ENCODE data around the gene CTCFL. TPM values are rescaled to one million over a fixed set of nuclear protein-coding genes. Genes with fewer than 3 reads are reported as not detected.

Gene CTCFL
- total RNA-seq, 1 donor from 2014 or later, result not detected

- peaks cover 2% of the 10 kb centered on the region for H3K27me3 Mint-ChIP-seq (ENCODE audit: insufficient read depth, low read depth)
- no peak for DNase-seq (ENCODE audit: low spot score)
- H3K36me3 Mint-ChIP-seq, result no peaks in the 10 kb centered on the region
- no peaks in the 10 kb centered on the region for H3K79me2 ChIP-seq (ENCODE audit: low read depth)
- H3K9ac ChIP-seq, result no peak overlapping the region
- H3K4me3 Mint-ChIP-seq, result no peak overlapping the region
- no peaks in the 10 kb centered on the region for H3K27me3 ChIP-seq
- H2AFZ ChIP-seq (replicated peaks), result no peak overlapping the region
- no peak overlapping the region for H3K4me3 ChIP-seq
- peaks cover 16% of the 10 kb centered on the region for H3K4me1 ChIP-seq
- peaks cover 14% of the 10 kb centered on the region for H3F3A ChIP-seq (ENCODE audit: low read depth)
- peaks cover 19% of the 10 kb centered on the region for H3K4me1 Mint-ChIP-seq
- no peaks in the 10 kb centered on the region for H3K9me3 ChIP-seq (ENCODE audit: low read depth)
- H4K20me1 ChIP-seq (ENCODE audit: low read depth), result no peaks in the 10 kb centered on the region
- H3K27ac Mint-ChIP-seq, result peak overlapping the region; percentile 9
- H3K4me2 ChIP-seq, result no peak overlapping the region
- no peaks in the 10 kb centered on the region for H3K9me3 Mint-ChIP-seq
- TF ChIP-seq CTCF (IDR thresholded peaks at IDR 0.05) (no peak), EZH2phosphoT487 (IDR thresholded peaks at IDR 0.05) (no peak), EZH2 (IDR thresholded peaks at IDR 0.05) (no peak)
- H3K36me3 ChIP-seq, result no peaks in the 10 kb centered on the region
- H3K27ac ChIP-seq, result no peak overlapping the region
Observed at GRCh38 chr20:57522380-57523140, 2.4 kb downstream of the CTCFL start.

- H3K4me2 ChIP-seq, result no peak overlapping the region
- no peaks in the 10 kb centered on the region for H4K20me1 ChIP-seq (ENCODE audit: low read depth)
- H3K9ac ChIP-seq, result no peak overlapping the region
- no peaks in the 10 kb centered on the region for H3K27me3 ChIP-seq
- peaks cover 15% of the 10 kb centered on the region for H3K4me1 ChIP-seq
- Mint-ChIP-seq H3K36me3 (no peaks in the 10 kb centered on the region), H3K4me1 (peaks cover 17% of the 10 kb centered on the region), H3K9me3 (no peaks in the 10 kb centered on the region), H3K4me3 (no peak overlapping the region), H3K27me3 (ENCODE audit: insufficient read depth, low read depth) (peaks cover 6% of the 10 kb centered on the region), H3K27ac (no peak overlapping the region)
- no peak overlapping the region for H3K27ac ChIP-seq
- TF ChIP-seq EZH2 (IDR thresholded peaks at IDR 0.05) (no peak), CTCF (IDR thresholded peaks at IDR 0.05) (no peak), EZH2phosphoT487 (IDR thresholded peaks at IDR 0.05) (no peak)
- no peak overlapping the region for H2AFZ ChIP-seq (replicated peaks)
- H3K9me3 ChIP-seq (ENCODE audit: low read depth), result no peaks in the 10 kb centered on the region
- H3F3A ChIP-seq (ENCODE audit: low read depth), result peaks cover 8% of the 10 kb centered on the region
- H3K36me3 ChIP-seq, result no peaks in the 10 kb centered on the region
- no peak overlapping the region for H3K4me3 ChIP-seq
- no peaks in the 10 kb centered on the region for H3K79me2 ChIP-seq (ENCODE audit: low read depth)
- DNase-seq (ENCODE audit: low spot score), result no peak
Observed at GRCh38 chr20:57517904-57518303, 7.0 kb downstream of the CTCFL start.

GRCh38 chr20:57514273-57514751, 10.6 kb downstream of the CTCFL start:
- Histone ChIP-seq H3K27me3 (no peaks in the 10 kb centered on the region), H3K9me3 (ENCODE audit: low read depth) (no peaks in the 10 kb centered on the region), H4K20me1 (ENCODE audit: low read depth) (no peaks in the 10 kb centered on the region), H3K27ac (no peak overlapping the region), H2AFZ (replicated peaks) (peak overlapping the region; percentile 94), H3K79me2 (ENCODE audit: low read depth) (no peaks in the 10 kb centered on the region), H3K36me3 (no peaks in the 10 kb centered on the region), H3K4me2 (no peak overlapping the region), H3K4me3 (no peak overlapping the region), H3K9ac (no peak overlapping the region), H3K4me1 (peaks cover 17% of the 10 kb centered on the region), H3F3A (ENCODE audit: low read depth) (peaks cover 19% of the 10 kb centered on the region)
- no peaks in the 10 kb centered on the region for H3K36me3 Mint-ChIP-seq
- H3K9me3 Mint-ChIP-seq, result no peaks in the 10 kb centered on the region
- DNase-seq (ENCODE audit: low spot score), result peak; percentile 87
- peak overlapping the region; percentile 27 for H3K27ac Mint-ChIP-seq
- peak overlapping the region; percentile 27 for H3K4me3 Mint-ChIP-seq
- TF ChIP-seq EZH2phosphoT487 (IDR thresholded peaks at IDR 0.05) (no peak), CTCF (IDR thresholded peaks at IDR 0.05) (peak; percentile 90), EZH2 (IDR thresholded peaks at IDR 0.05) (peak; percentile 40)
- peaks cover 21% of the 10 kb centered on the region for H3K4me1 Mint-ChIP-seq
- H3K27me3 Mint-ChIP-seq (ENCODE audit: insufficient read depth, low read depth), result peaks cover 9% of the 10 kb centered on the region

Measured in neural progenitor cell (in vitro differentiated cells).